HG02642 (cell line): ENCODE measurements around the gene BORCS6.
A peak's percentile ranks its signal among the peaks of the same experiment; 100 is the strongest.

Experiments used
- ATAC-seq: cut with Tn5 transposase; IDR thresholded peaks from one replicate; pipeline ENCODE4 v1.9.1; 2021; ENCODE audit warnings: mild to moderate bottlenecking; ENCODE audit not compliant: unreplicated experiment, poor library complexity

The BORCS6 gene

DNA sequence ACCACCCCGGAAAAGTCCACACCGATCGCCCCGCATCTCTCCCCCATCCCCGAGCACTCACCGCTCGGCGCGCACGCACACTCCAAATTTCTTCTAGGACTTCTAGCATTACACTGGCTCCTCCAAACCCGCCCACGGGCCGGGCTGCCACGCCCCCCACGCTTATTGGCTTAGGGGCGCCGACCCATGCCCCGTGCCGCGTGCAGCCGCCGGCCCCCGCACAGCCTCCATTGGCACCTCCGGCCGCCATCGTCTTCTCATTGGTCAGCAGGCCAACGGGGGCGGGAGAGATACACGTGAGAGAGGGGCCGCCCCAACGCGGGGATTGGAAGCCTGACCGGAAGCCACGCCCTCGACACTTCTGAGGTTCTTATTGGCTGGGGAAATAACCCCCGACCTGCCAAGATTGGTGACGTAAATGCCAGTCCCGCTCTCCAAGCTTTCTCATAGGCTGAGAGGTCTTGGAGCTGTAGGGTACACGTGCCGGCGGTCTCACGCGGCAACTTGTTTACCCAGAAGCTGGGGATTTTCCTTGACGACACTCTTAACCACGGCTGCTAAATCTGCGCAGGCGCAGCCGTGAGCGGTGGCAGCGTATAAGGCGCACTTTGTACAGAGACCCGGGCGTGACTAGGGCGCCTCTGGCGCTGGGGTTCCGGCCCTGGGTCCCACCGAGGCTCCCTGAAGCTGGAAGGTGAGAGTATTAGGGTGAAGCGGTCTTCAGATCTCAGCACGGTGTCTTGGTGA, 33.6 kb downstream of the BORCS6 start:
- peak; percentile 81 for ATAC-seq

DNA sequence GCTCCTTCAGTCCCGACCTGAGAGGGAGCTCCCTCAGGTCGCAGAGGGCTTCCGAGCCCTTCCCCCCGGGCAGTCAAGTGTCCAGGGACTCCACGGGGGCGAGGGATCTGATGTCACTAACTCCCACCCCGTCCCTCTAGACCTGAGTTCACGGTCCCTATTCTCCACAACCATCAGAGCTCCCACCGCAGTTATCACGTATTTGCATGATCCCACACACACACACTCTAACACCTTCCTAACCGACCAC, 34.1 kb downstream of the BORCS6 start:
- ATAC-seq = no peak

DNA sequence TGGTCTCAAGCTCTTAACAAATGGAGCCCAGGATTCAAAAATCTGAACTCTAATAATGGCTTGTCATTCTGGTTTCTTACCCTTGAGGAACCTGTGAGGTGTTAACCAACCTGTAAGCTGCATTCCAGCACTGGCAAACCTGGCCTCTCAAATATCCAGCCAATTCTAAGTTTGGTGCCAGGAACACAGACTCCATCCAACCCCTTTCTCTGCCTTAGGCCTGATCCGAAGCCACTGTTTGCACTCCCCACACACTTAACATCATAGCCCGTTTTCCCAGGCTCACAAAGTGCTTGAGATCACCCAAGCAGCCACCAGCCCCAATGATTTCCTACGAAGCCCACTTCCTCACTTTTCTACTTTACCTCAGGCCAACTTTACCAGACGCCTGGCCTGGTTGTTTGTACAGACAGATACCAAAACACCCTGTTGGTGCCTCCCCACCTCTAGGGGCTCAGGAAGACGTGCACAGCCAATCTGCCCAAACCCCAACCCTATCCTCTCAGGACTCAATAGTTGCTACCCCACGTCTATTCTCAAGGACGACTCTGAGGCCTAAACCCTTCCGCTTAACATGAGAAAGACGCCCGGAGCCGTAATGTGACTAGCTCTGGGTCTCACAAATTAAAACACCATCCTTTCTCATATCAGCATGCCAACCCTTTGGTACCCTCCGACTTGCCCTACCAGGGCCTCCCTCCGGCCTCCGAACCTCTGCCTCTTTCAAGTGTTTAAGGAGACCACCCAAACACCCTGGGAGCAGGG, 34.6 kb downstream of the BORCS6 start:
- ATAC-seq = no peak

DNA sequence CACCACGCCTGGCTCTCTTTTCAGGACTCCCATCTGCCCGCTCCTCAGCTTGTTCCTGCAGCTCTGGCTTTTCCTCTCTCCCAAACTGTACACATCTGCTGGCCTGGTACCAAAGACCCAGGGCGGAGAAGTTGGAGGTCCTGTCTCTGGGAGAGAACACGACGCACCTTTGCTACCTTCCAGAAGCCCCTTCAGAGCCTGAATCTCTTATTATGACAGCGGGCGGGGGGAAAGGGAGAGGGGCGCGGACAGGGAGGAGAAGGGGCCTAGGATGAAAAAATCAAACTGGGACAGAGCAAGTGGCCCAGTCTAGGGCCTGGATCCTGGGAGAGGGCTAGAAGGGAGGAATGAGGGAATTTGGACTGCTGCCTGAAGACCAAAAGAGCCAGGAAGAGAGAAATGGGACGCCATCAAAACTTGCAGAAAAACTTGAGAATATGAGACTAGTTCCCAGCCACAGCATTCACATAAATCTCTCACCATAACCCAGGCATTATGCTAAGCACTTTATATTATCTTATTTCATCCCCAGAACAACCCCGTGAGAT, 35.3 kb downstream of the BORCS6 start:
- ATAC-seq = no peak

DNA sequence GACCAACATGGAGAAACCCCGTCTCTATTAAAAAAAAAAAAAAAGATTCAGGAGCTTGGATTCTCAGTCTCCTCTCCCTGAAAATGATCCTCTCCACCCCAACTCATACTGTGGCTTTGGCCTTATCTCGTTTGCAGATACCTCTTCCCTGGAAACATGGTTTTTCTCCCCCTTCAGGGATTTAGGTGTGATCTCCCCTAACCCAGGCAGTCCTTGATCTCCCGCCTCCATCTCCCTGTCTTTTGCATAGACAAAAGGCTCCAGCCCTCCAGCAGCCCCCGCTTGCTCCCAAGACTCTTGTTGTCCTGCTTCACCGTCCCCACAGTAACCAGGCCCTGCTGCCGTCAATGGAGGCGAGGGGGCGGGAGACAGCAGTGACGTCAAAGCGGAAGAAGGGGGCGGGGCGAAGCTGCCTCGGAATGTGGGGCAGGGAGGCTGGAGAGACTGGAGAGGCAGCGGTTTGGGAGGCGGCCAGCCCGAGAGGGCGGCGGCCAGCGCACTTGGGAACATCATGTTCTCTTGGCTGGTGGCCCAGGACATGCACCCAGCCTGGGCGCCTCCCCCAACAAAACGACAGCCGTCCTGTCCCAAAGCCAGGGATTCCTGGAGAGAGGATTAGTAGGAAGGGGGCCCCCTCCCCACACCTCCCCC, 35.9 kb downstream of the BORCS6 start:
- ATAC-seq = no peak

DNA sequence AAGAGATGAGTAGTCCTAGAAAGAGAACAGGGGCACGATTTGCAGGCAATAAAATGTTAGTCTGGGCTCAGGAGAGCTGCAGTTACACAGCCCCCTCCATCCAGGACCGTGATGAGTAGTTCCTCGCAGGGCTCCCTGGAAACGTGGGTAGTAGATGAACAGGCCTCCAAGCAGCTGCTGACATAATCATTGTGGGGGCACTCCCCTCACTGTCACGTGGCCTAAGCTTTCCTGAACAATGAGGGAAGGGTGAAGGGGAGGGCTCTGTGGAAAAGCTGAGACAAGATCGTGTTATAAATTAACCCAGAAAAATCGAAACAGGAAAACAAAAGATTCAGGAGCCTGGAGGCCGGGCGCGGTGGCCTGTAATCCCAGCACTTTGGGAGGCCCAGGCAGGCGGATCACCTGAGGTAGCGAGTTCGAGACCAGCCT, 36.4 kb downstream of the BORCS6 start:
- no peak for ATAC-seq

DNA sequence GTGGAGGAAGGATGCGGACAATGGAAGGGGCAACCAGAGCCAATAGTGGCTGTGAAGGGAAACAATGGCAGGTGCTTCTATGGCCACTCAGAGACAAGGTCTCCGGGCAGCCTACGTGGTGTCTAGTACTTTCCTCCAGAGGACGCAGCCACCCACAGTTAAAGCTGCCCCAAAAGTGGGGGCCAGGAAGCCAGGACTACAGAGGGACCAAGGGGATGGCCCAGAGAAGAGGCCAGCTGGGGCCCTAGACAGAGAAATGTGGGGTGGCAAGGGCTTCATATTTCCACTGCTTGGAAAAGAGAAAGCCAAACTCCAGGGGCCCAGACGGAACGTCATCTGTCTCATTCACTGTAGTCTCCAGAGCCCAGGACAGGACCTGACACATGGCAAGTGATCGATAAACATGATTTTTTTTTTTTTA, 36.9 kb downstream of the BORCS6 start:
- no peak for ATAC-seq

DNA sequence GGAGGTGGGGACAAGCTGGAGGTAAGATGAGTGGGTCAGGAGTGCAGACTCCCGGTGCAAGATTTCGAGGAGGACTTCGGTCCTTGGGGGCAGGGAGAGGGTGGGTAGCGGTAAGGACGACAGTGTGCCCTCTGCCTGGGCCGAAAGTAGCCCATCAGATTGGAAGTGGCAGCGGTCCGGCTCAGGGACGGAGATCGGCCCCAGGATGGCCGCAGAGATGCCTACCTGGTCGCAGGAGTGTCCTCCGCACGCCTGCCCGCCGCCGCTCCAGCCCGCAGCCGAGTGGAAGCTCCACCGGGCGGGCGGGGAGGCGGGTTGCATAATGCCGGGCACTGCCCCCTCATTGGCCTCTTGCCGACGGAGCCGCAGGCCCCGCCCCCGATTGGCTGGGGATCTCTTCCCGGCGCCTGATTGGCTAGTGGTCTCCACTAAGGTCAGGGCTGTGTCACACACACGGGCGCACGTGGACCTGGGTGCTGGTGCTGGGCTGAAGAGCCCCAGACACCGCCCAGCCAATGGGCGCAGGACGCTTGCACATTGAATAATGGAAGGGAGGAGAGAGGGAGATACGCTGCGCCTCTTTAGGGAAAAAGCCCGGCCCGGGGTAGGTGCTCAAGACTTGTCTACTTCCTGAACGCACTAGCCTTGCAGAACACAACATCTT, 37.7 kb downstream of the BORCS6 start, which contains the start of gene PER1:
Gene PER1, minus strand, starts transcription at position 293 of the 664 bp plus-strand sequence. CDS start 1,698 bp downstream, outside the sequence.
- peak; percentile 16 for ATAC-seq

DNA sequence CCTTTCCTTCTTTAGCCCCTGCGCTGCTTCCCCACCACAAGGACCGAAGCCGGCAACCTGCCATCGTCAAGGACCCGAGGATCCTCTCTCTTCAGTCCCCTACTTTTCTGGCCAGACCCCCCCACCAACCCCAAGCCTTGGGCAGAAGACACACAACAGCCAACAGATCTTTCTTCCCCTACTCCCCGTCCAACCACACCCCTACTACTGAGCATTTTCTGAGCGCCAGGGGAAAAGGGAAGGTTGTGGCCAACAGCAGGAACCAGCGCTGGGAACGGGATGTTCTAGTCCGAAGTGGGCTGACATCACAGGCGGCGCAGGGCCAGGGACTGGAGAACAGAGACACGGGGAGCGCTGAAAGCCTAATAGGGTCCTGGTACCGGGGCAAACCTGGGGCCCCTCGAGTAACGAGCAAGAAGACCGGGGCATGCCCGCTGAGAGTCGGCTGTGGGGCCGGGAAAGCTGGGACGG, 38.3 kb downstream of the BORCS6 start:
- no peak for ATAC-seq

DNA sequence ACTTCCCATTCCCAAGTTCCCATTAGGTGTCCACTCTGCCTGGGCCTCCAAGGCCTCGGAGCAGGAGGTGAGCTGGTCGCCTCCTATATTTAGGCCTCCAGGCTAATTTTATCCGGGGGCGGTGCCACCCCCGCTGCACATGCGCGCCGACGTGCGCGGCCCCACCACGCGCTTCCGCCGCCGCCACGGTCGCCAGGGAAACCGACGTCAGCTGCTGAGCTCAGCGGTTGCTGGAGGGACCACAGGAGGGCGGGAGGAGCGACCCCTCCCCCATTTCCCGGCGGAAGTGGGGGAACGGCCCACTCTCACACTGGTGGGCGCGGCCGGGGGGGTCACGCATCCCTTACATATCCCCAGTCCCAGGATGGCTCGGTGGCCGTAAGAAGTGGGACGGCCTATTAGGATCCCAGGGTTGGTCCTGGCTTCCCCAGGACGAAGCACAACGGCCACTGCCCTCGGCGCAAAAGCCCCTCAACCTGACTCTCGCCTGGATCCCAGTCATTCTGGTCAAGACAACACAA, 38.8 kb downstream of the BORCS6 start:
- peak; percentile 53 for ATAC-seq

DNA sequence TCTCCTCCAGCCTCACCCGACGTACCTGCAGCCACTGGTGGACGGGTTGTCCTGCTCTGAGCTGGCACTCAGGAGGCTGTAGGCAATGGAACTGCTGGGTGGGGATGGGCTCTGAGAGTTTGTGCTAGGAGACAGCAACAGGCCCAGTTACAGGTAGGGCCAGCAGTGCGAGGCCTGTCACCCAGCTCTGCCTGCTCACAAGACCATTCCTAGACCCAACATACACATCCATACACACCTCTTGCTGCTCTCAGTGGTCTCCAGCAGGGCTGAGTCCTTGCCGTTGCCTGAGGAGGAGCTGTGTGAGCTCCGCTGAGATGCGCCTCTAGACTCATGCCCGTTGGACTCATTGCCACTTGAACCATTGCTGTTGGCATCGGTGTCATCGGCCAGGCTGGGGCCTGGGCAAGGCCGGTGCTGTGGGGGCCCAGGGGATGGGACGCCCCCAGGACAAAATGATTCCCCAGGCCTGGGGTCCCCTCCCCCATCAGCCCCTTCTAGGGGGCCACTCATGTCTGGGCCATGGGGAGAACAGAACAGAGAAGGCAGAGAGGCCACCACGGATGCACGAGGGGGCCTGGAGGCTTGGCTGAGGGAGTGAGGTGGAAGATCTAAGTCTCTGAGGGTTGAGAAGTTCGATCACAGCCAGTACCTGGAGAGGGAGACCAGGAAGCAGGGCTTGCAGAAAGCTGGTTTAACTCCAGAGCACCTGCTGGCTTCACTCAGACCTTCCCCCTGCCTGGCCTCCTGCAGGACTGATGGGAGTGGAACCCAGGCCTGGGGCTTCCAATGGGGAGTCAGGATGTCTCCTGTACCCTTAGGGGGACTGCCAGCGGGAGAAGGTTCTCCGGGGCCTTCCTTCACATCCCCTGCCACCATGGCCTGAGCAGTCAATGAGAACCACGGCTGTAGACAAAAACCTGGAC, 39.5 kb downstream of the BORCS6 start:
- ATAC-seq = no peak

DNA sequence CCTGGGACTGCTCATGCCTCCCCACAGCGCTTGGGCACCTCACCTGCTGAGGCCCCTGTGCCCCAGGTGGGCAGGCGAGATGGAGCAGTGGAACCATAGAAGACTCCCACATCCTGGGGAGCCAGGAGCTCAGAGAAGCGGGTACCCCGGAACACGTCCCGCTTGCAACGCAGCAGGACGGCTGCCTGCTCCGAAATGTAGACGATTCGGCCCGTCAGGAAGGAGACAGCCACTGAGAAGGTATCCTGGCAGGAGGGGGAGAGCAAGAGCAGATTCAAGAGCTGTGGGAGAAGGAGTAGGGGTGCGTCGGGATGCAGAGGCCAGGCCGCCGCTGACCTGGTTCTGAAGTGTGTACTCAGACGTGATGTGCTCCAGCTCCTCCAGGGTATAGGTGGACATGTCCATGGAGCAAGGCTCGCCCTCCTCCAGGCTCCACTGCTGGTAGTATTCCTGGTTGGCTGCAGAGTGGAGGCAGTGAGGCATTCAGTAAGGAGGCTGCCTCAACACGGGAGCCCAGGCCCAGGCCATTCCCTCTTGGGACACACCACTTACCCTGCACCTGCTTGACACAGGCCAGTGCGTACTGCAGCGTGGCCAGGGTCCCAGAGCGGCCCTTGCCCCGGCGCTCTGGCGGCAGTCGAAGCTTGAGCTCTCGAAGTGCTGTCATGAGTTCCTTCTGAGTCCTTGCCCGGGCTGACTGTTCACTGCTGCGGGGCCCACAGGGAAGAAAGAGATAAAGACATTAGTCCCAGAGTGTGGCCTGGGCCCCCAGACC, 40.4 kb downstream of the BORCS6 start:
- no peak for ATAC-seq

DNA sequence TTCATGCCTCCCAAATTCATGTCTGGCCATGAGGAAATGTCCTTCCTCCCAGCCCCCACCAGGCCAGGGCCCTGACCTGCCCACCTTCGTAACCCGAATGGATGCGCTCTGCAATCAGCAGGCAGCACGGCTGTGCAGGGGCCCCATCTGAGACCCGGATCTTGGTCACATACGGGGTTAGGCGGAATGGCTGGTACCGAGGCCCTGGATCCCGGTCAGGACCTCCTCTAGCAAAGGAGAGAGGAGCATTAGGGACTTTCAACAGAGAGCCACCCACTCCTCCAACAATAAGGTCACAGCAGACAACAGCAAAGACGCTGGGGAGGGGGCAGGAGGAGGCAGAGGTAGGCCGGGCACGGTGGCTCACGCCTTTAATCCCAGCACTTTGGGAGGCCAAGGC, 41.4 kb downstream of the BORCS6 start:
- ATAC-seq = no peak

DNA sequence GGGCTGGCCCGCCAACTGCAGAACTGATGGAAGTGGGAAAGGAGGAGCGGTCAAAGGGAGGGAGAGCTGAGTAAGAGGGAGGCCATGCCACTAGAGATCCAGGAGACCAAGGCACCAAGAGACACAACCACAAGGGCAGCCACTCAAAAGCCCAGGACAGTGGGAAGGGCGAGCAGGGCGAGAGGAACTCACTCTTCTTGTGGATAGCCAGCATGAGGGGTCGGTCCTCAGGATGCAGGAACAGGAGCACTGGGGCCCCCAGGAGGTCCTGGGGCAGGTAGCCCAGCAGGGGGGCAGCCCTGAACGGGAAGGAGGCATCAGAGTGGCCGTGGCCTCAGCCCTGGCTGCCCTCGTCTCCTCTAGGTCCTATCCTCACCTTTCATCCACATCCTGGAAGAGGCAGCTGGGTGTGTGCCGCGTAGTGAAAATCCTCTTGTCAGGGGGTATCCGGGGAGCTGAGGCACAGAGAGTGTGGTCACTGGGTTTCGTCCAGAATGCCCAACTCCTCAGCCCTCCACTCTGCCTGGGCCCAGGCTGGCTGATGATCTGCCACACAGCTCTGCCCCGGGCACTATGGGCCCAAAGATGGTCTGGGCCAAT, 42.1 kb downstream of the BORCS6 start:
- no peak for ATAC-seq

DNA sequence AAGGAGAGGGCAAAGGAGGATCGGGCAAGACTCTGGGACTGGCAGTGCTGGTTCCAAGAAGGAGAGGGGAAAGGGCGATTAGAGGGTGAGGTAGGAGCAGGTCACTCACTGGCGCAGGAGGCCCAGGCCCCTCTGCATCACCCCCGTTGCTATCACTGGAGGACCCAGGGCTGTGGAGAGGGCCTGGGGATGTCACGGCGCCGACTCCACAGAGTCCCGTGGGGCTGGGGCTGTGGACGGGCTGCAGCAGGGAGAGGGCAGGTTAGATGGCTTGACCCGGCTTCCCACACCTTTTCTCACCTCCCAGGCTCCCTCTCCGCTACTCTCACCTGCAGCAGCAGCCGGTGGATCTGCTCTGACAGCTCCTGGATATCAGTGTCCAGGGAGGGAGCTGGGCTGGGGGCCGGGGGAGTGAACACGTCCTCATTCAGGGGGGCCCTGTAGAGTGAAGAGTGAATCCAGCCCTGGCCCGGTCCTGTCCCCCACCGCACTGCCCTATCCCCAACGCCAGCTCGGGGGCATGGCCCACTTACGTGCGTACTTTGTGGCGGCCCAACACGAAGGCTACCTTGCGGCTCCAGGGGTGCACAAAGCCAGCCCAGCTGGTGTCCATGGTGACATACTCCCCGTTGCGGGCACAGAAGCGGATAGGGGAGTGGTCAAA, 42.7 kb downstream of the BORCS6 start:
- ATAC-seq = no peak

DNA sequence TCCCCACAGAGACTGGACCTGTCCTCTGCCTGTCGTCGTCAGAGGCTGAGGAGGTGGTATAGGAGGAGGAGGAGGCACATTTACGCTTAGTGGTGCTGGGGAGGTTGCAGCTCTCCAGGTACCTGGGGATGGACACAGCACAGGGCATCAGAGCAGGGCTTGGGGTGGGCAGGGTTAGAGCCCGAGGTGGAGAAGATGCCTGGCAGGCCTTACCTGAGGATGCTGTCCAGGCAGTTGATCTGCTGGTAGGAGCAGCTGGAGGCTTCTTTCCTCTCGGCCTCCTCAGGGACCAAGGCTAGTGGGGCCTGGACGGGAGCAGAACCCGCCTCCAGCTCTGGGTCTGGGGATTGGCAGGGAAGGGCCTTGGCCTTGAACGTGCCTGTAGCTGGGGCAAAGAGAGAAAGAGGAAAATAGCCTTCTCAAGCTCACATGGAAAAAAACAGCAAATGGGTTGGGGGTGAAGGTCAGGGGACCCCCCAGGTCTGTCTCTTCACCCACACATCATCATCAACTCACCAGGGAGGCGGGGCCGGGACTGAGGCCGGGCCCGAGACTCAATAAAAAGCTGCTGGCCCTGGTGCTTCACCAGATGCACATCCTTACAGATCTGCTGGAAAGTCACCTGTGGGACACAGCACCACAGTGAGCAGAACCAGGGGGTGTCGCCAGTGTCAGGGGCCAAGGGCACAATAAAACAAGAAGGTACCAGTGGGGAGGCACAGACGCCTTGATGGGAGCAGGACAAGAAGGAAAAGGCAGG, 43.4 kb downstream of the BORCS6 start:
- ATAC-seq = no peak

DNA sequence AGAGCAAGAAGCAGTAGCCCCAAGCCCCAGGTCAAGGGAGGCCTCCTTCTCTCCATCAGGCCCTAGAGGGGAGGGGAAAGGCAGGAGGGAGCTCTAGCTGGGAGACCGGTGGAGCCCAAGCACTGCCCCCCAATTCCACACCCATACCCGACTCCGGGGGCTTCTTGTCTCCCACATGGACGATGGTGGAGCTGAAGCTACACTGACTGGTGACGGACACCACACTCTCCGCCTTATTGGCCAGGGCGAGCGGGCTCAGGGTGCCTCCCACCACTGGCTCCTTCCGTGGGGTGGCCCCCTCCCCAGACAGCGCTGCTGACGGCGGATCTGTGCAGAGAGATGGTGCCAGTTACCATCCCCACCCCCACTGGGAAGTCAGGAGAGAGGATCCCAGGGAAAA, 44.2 kb downstream of the BORCS6 start:
- no peak for ATAC-seq
